Endothelial cell of umbilical vein (primary cell): Measurements from ENCODE around the gene MAL. TPM values are rescaled to one million over a fixed set of nuclear protein-coding genes. Genes with fewer than 3 reads are reported as not detected.

ENCODE experiments used
- BruUV-seq: library from RNA; stranded (reverse); fragments of 400-500 nt; replicated peaks from 2 replicates; lab custom pipeline; 2021; lab: Mats Ljungman, UMichigan
- CTCF ChIA-PET: fragments of 300-600, 350-600 bp; sonication (Branson Sonifier 250); formaldehyde crosslinking; loops from one replicate; lab custom pipeline; 2021; ENCODE audit warnings: antibody characterized with exemption, inconsistent platforms; lab: Charles Lee
- POLR2A ChIA-PET: fragments of 300-600, 350-600 bp; sonication (Branson Sonifier 250); formaldehyde crosslinking; loops from one replicate; lab custom pipeline; 2021; ENCODE audit warnings: antibody characterized with exemption, inconsistent platforms; lab: Charles Lee
- DNase-seq: peaks from one replicate; pipeline ENCODE4 v3.0.0-alpha.2; 2011; ENCODE audit warnings: low read depth, low spot score
- FAIRE-seq: peaks from 2 replicates; lab custom pipeline; 2011; peaks lifted over from hg19 to GRCh38; lab: Jason Lieb, UNC
- H2AFZ ChIP-seq: 2 replicates; pipeline ENCODE4 v1.6.0; 2012; ENCODE audit warnings: low read depth, low read length, control low read depth, inconsistent platforms
- H3K27ac ChIP-seq: 2 replicates; pipeline ENCODE4 v1.5.1; 2011; ENCODE audit warnings: low read depth, mild to moderate bottlenecking, control low read depth, low read length, moderate library complexity; ENCODE audit not compliant: insufficient read depth
- H3K27me3 ChIP-seq, 2 experiments: 2 replicates each; pipeline versions ENCODE4 v1.6.0 to v1.6.1; 2011; ENCODE audit warnings: low read length in 2 of 2, mixed read lengths in 1 of 2; ENCODE audit not compliant: control insufficient read depth in 2 of 2, insufficient read depth in 2 of 2
- H3K36me3 ChIP-seq, 2 experiments: 2 replicates in 1 of 2; 3 replicates in 1 of 2; pipeline ENCODE4 v1.5.1; 2011; ENCODE audit warnings: low read length in 2 of 2, mild to moderate bottlenecking in 1 of 2, moderate library complexity in 1 of 2; ENCODE audit not compliant: control insufficient read depth in 2 of 2, insufficient read depth in 2 of 2; ENCODE audit errors: extremely low read depth in 1 of 2
- H3K4me1 ChIP-seq: 3 replicates; pipeline ENCODE4 v1.5.1; 2011; ENCODE audit warnings: mild to moderate bottlenecking, low read length; ENCODE audit not compliant: control insufficient read depth, insufficient read depth; ENCODE audit errors: extremely low read depth
- H3K4me2 ChIP-seq: 2 replicates; pipeline ENCODE4 v1.6.1; 2011; ENCODE audit warnings: low read length, control low read depth, mixed read lengths; ENCODE audit not compliant: insufficient read depth
- H3K4me3 ChIP-seq, 3 experiments: fragments of 200-600 bp in 1 of 3; sonication (generic), shearing (Covaris generic) in 1 of 3; replicated peaks in 1 of 3; 2 replicates each; pipeline ENCODE4 v1.5.1; 2011 to 2016; ENCODE audit warnings: control low read depth in 3 of 3, low read length in 3 of 3, mild to moderate bottlenecking in 2 of 3, inconsistent platforms in 1 of 3, low read depth in 1 of 3, moderate library complexity in 1 of 3; ENCODE audit not compliant: insufficient read depth in 1 of 3
- H3K79me2 ChIP-seq: 2 replicates; pipeline ENCODE4 v1.6.0; 2012; ENCODE audit warnings: low read length, inconsistent platforms; ENCODE audit not compliant: control insufficient read depth, insufficient read depth
- H3K9ac ChIP-seq: replicated peaks from 2 replicates; pipeline ENCODE3; 2011; ENCODE audit warnings: low read length, control low read depth; ENCODE audit not compliant: insufficient read depth; ENCODE audit errors: extremely low read depth
- H3K9me1 ChIP-seq: replicated peaks from 3 replicates; pipeline ENCODE4 v1.6.0; 2011; ENCODE audit warnings: mild to moderate bottlenecking, low read length; ENCODE audit not compliant: control insufficient read depth, insufficient read depth; ENCODE audit errors: extremely low read depth
- H3K9me3 ChIP-seq: replicated peaks from 2 replicates; pipeline ENCODE4 v1.5.1; 2012; ENCODE audit warnings: low read length, inconsistent platforms; ENCODE audit not compliant: control insufficient read depth, insufficient read depth
- H4K20me1 ChIP-seq: replicated peaks from 2 replicates; pipeline ENCODE3; 2011; ENCODE audit warnings: mild to moderate bottlenecking, low read length; ENCODE audit not compliant: control insufficient read depth, insufficient read depth; ENCODE audit errors: extremely low read depth
- EZH2 ChIP-seq: IDR thresholded peaks from 2 replicates; pipeline ENCODE4 v1.6.1; 2012; ENCODE audit warnings: borderline replicate concordance, low read depth, mild to moderate bottlenecking, moderate library complexity, low read length, inconsistent platforms; ENCODE audit not compliant: severe bottlenecking
- FOS ChIP-seq: IDR thresholded peaks from 2 replicates; pipeline ENCODE4 v1.6.1; 2011; ENCODE audit warnings: mild to moderate bottlenecking, low read length, moderate library complexity, borderline replicate concordance; ENCODE audit not compliant: insufficient read depth
- GATA2 ChIP-seq: IDR thresholded peaks from 2 replicates; pipeline ENCODE4 v1.7.0; 2011; ENCODE audit warnings: low read depth, mild to moderate bottlenecking, moderate library complexity, mixed read lengths, low read length; ENCODE audit not compliant: insufficient read length, insufficient read depth
- JUN ChIP-seq: IDR thresholded peaks from 2 replicates; pipeline ENCODE4 v1.6.1; 2011; ENCODE audit warnings: borderline replicate concordance, low read depth; ENCODE audit not compliant: insufficient read length, insufficient read depth
- MYC ChIP-seq: IDR thresholded peaks from one replicate; pipeline ENCODE4 v1.6.1; 2011; ENCODE audit warnings: mild to moderate bottlenecking, low read depth, low read length
- POLR2A ChIP-seq: IDR thresholded peaks from 2 replicates; pipeline ENCODE4 v1.6.1; 2012; ENCODE audit warnings: low read depth, mild to moderate bottlenecking, control low read depth, low read length
- POLR2AphosphoS5 ChIP-seq: IDR thresholded peaks from 2 replicates; pipeline ENCODE4 v1.6.1; 2012; ENCODE audit warnings: low read depth, mild to moderate bottlenecking, control low read depth, low read length, moderate library complexity; ENCODE audit not compliant: insufficient read depth
- dilution Hi-C: fragments of 300-500 bp; cut with MboI; formaldehyde crosslinking; loops from one replicate; pipeline ENCODE4 v1.15.0; 2019; ENCODE audit warnings: low sequenced_read_pairs; ENCODE audit not compliant: extremely low pct_ligation_motif_present
- intact Hi-C: fragments of 100-400 bp; cut with micrococcal nuclease; formaldehyde crosslinking; loops from one replicate; pipeline ENCODE4 v1.10.0; 2022
- polyA plus RNA-seq, 4 experiments: library from polyadenylated mRNA; depleted of rRNA in 3 of 4; stranded (reverse) in 3 of 4; unstranded in 1 of 4; fragments of >200 nt; gene quantifications; 2 replicates each; pipeline versions ENCODE4 v1.2.1 to v1.2.3, GENCODE V29; 2011 to 2012; ENCODE audit warnings: missing spikeins in 1 of 4
- total RNA-seq: library from RNA; stranded (reverse); gene quantifications from 2 replicates; pipeline ENCODE4 v1.2.3, GENCODE V29; 2021
- TF ChIP-seq, protein P1 (sequence below), 2 donors: IDR thresholded peaks; 1 replicate in 1 of 2; 2 replicates in 1 of 2; pipeline ENCODE4 v1.5.1; 2011; ENCODE audit warnings: low read length in 2 of 2, mild to moderate bottlenecking in 2 of 2, moderate library complexity in 2 of 2, control low read depth in 1 of 2, inconsistent platforms in 1 of 2, low read depth in 1 of 2; ENCODE audit not compliant: insufficient read depth in 1 of 2; ENCODE audit errors: extremely low read depth in 1 of 2

Gene MAL
- total and polyA plus RNA-seq, 2 donors (not counting 3 experiments of a cell fraction or from before 2014, with no cell fraction given): not detected

DNA sequence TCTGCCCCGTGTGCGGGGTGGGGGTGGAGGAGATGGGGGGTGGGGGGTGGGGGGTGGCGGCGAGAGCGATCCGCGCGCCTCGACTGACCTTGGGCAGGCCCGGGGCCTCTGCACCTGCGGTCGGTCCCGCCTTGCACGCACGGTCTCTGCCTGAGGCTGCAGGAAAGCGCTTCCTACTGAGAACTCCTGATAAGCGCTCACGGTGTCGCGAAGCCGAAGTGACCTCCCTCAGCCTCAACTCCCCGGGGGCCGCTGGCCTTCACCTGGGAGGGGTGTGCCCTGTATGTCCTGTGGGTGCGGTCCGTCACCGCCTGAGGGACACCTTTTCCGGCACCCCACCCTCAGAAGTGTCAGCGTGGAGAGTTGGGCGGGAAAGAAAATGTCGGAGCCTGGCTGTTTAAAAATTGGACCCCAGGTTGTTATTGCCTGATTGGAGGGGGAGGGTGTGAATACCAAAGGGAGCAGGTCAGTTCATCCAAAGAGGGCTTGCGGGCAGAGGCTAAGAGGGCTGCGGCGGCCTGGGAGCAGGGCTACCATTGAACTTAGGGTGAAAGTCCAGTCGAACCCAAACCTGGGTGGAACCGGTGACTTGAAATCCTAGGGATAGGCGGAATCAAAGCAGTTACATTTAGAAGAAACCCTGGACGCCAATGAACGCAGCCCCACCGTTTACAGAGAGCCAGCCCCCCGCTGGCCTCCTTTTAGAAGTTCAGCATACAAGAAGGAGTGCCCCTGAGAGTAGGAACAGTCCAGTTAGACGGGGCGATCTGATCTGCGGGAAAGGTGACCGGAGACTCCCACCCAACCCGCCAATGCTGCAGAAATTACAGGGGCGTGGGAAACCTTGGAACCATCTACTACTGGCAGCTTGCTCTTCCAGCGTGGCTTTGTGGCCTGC lies 1.2 kb downstream of the MAL start:
- H4K20me1 ChIP-seq: no peaks in the 10 kb centered on the region
- DNase-seq (no peak), FAIRE-seq (no peak)
- H3K27ac ChIP-seq: no peak overlapping the region
- TF ChIP-seq POLR2AphosphoS5: no peak
- no peak for TF ChIP-seq MYC
- no peak for TF ChIP-seq JUN
- TF ChIP-seq EZH2: peak; percentile 57
- no peak for TF ChIP-seq POLR2A
- no peak for TF ChIP-seq GATA2
- TF ChIP-seq, protein P1, sequence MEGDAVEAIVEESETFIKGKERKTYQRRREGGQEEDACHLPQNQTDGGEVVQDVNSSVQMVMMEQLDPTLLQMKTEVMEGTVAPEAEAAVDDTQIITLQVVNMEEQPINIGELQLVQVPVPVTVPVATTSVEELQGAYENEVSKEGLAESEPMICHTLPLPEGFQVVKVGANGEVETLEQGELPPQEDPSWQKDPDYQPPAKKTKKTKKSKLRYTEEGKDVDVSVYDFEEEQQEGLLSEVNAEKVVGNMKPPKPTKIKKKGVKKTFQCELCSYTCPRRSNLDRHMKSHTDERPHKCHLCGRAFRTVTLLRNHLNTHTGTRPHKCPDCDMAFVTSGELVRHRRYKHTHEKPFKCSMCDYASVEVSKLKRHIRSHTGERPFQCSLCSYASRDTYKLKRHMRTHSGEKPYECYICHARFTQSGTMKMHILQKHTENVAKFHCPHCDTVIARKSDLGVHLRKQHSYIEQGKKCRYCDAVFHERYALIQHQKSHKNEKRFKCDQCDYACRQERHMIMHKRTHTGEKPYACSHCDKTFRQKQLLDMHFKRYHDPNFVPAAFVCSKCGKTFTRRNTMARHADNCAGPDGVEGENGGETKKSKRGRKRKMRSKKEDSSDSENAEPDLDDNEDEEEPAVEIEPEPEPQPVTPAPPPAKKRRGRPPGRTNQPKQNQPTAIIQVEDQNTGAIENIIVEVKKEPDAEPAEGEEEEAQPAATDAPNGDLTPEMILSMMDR (IDR thresholded peaks at IDR 0.05; ENCODE audit: extremely low read depth in 1 of 2, insufficient read depth in 1 of 2, low read depth in 1 of 2, low read length in 2 of 2): no peak
- no peak for TF ChIP-seq FOS
- H3K4me3 ChIP-seq: no peak overlapping the region
- no peaks in the 10 kb centered on the region for H3K9me1 ChIP-seq
- H3K9ac ChIP-seq: no peak overlapping the region
- no peaks in the 10 kb centered on the region for H3K9me3 ChIP-seq
- CTCF ChIA-PET: interaction anchor here (0.8 kb wide), 1 partner anchor 10 kb away, joined by 3 read pairs; no protein-coding TSS in a partner anchor
- BruUV-seq: no TSS peak
- no peaks in the 10 kb centered on the region for H3K4me1 ChIP-seq
- H3K36me3 ChIP-seq: no peaks in the 10 kb centered on the region
- no peak overlapping the region for H3K4me2 ChIP-seq
- POLR2A ChIA-PET: no interaction called here
- H3K79me2 ChIP-seq: no peaks in the 10 kb centered on the region
- H2AFZ ChIP-seq: no peak overlapping the region
- dilution Hi-C loops (no loop called here), intact Hi-C loops (no loop called here)
- peaks cover 37 to 42% of the 10 kb centered on the region in 2 experiments for H3K27me3 ChIP-seq
